Endometrial microvascular endothelial cells (primary cell): ENCODE data around the gene TCP11L1. TPM values are rescaled to one million over a fixed set of nuclear protein-coding genes. Genes with fewer than 3 reads are reported as not detected.

Experiments used
- total RNA-seq: library from RNA; depleted of rRNA; stranded (reverse); fragments of >200 nt; gene quantifications from one replicate; pipeline ENCODE4 v1.2.3, GENCODE V29; 2015; ENCODE audit errors: inconsistent ontology term

Gene TCP11L1
- total RNA-seq, 1 donor from 2014 or later, result 24.0 TPM

Other genes starting within 250 kb of the TCP11L1 start
- gene CCDC73, start 244.9 kb upstream of the TCP11L1 start, total RNA-seq, result not detected
- 0.19 TPM for gene PRRG4, start 209.6 kb upstream of the TCP11L1 start, total RNA-seq
- gene QSER1, start 146.8 kb upstream of the TCP11L1 start, total RNA-seq, result 16.8 TPM
- gene DEPDC7, start 23.7 kb upstream of the TCP11L1 start, total RNA-seq, result not detected
- 28.4 TPM for gene CSTF3, start 121.9 kb downstream of the TCP11L1 start, total RNA-seq
- gene HIPK3, start 217.8 kb downstream of the TCP11L1 start, total RNA-seq, result 23.4 TPM